H9 (cell line): ENCODE data around the gene PRR14. TPM values are rescaled to one million over a fixed set of nuclear protein-coding genes. Genes with fewer than 3 reads are reported as not detected.

Experiments
- DNase-seq: peaks from one replicate; pipeline ENCODE4 v3.0.0-alpha.2; 2017
- H2AFZ ChIP-seq: one replicate; pipeline ENCODE4 v1.6.1; 2013; ENCODE audit warnings: mild to moderate bottlenecking, low read length, control low read depth, moderate library complexity
- H2AK5ac ChIP-seq: 2 replicates; pipeline ENCODE4 v1.6.1; 2013; ENCODE audit warnings: low read length, control low read depth, mixed read lengths; ENCODE audit not compliant: insufficient read length
- H2BK120ac ChIP-seq: one replicate; pipeline ENCODE4 v1.6.1; 2013; ENCODE audit warnings: low read depth, mild to moderate bottlenecking, low read length, control low read depth, inconsistent platforms; ENCODE audit not compliant: poor library complexity, severe bottlenecking
- H2BK12ac ChIP-seq: 2 replicates; pipeline ENCODE4 v1.6.1; 2013; ENCODE audit warnings: low read length, control low read depth, mixed read lengths, low read depth; ENCODE audit not compliant: insufficient read length
- H2BK15ac ChIP-seq: 2 replicates; pipeline ENCODE4 v1.6.1; 2013; ENCODE audit warnings: low read depth, low read length, control low read depth
- H2BK20ac ChIP-seq: one replicate; pipeline ENCODE4 v1.6.1; 2013; ENCODE audit warnings: low read depth, mild to moderate bottlenecking, low read length, control low read depth, inconsistent platforms; ENCODE audit not compliant: poor library complexity, severe bottlenecking
- H2BK5ac ChIP-seq: 2 replicates; pipeline ENCODE4 v1.6.1; 2013; ENCODE audit warnings: low read length, control low read depth, mixed read lengths; ENCODE audit not compliant: insufficient read length
- H3K14ac ChIP-seq: 2 replicates; pipeline ENCODE4 v1.6.1; 2013; ENCODE audit warnings: low read length, control low read depth; ENCODE audit not compliant: insufficient read depth
- H3K18ac ChIP-seq: 2 replicates; pipeline ENCODE4 v1.6.1; 2013; ENCODE audit warnings: low read depth, mild to moderate bottlenecking, mixed read lengths, low read length, control low read depth; ENCODE audit not compliant: insufficient read length
- H3K23ac ChIP-seq: 2 replicates; pipeline ENCODE4 v1.6.1; 2013; ENCODE audit warnings: low read length, control low read depth, mixed read lengths, low read depth; ENCODE audit not compliant: insufficient read length
- H3K23me2 ChIP-seq: 2 replicates; pipeline ENCODE4 v1.6.1; 2013; ENCODE audit warnings: low read depth, mild to moderate bottlenecking, mixed read lengths, low read length, control low read depth; ENCODE audit not compliant: insufficient read length, poor library complexity, severe bottlenecking
- H3K27ac ChIP-seq: 2 replicates; pipeline ENCODE4 v1.5.1; 2013; ENCODE audit warnings: low read length, control low read depth, mixed read lengths, low read depth; ENCODE audit not compliant: insufficient read length
- H3K27me3 ChIP-seq: 2 replicates; pipeline ENCODE4 v1.6.1; 2013; ENCODE audit warnings: low read length, control low read depth, inconsistent platforms; ENCODE audit not compliant: insufficient read depth
- H3K4ac ChIP-seq: 2 replicates; pipeline ENCODE4 v1.6.1; 2013; ENCODE audit warnings: low read depth, mild to moderate bottlenecking, control low read depth, inconsistent platforms, low read length, moderate library complexity
- H3K4me1 ChIP-seq: 2 replicates; pipeline ENCODE4 v1.6.1; 2013; ENCODE audit warnings: low read length, control low read depth, inconsistent platforms; ENCODE audit not compliant: insufficient read depth
- H3K4me2 ChIP-seq: 2 replicates; pipeline ENCODE4 v1.6.1; 2013; ENCODE audit warnings: low read length, control low read depth, mixed read lengths; ENCODE audit not compliant: insufficient read length, insufficient read depth
- H3K56ac ChIP-seq: 2 replicates; pipeline ENCODE4 v1.6.1; 2013; ENCODE audit warnings: low read depth, mild to moderate bottlenecking, mixed read lengths, low read length, control low read depth; ENCODE audit not compliant: insufficient read length
- H3K79me1 ChIP-seq: 2 replicates; pipeline ENCODE4 v1.6.1; 2013; ENCODE audit warnings: low read depth, mild to moderate bottlenecking, moderate library complexity, low read length, control low read depth, inconsistent platforms; ENCODE audit not compliant: insufficient read depth, poor library complexity, severe bottlenecking
- H3K79me2 ChIP-seq: 2 replicates; pipeline ENCODE4 v1.6.1; 2013; ENCODE audit warnings: low read length, control low read depth, inconsistent platforms; ENCODE audit not compliant: insufficient read depth
- H3K9ac ChIP-seq: 2 replicates; pipeline ENCODE4 v1.6.1; 2013; ENCODE audit warnings: low read length, control low read depth, mixed read lengths; ENCODE audit not compliant: insufficient read length; ENCODE audit errors: extremely low read depth
- H3K9me3 ChIP-seq: one replicate; pipeline ENCODE4 v1.6.1; 2013; ENCODE audit warnings: low read depth, low read length, inconsistent platforms; ENCODE audit not compliant: control insufficient read depth
- H3T11ph ChIP-seq: one replicate; pipeline ENCODE4 v1.6.1; 2013; ENCODE audit warnings: mild to moderate bottlenecking, low read length, control low read depth, inconsistent platforms
- H4K20me1 ChIP-seq: one replicate; pipeline ENCODE4 v1.6.1; 2013; ENCODE audit not compliant: control insufficient read depth, insufficient read length, insufficient read depth
- H4K5ac ChIP-seq: 2 replicates; pipeline ENCODE4 v1.6.1; 2013; ENCODE audit warnings: low read depth, mild to moderate bottlenecking, mixed read lengths, low read length, control low read depth; ENCODE audit not compliant: insufficient read length
- H4K8ac ChIP-seq: replicated peaks from 2 replicates; pipeline ENCODE4 v1.6.1; 2013; ENCODE audit warnings: low read length, control low read depth, mixed read lengths, low read depth; ENCODE audit not compliant: insufficient read length
- H4K91ac ChIP-seq: 2 replicates; pipeline ENCODE4 v1.6.1; 2013; ENCODE audit warnings: low read depth, mild to moderate bottlenecking, moderate library complexity, mixed read lengths, low read length, control low read depth; ENCODE audit not compliant: insufficient read length
- H3K27ac Mint-ChIP-seq, 3 experiments: 2 replicates in 2 of 3; 3 replicates in 1 of 3; pipeline ENCODE4 v1.8.0; 2020 to 2021; ENCODE audit warnings: mixed read lengths in 3 of 3, mild to moderate bottlenecking in 1 of 3, moderate library complexity in 1 of 3
- H3K27me3 Mint-ChIP-seq: 2 replicates; pipeline ENCODE4 v1.8.0; 2021; ENCODE audit warnings: low read depth, mild to moderate bottlenecking, moderate library complexity, mixed read lengths
- H3K36me3 Mint-ChIP-seq, 3 experiments: 2 replicates in 2 of 3; 3 replicates in 1 of 3; pipeline ENCODE4 v1.8.0; 2020 to 2021; ENCODE audit warnings: low read depth in 3 of 3, mixed read lengths in 3 of 3; ENCODE audit not compliant: insufficient read depth in 1 of 3
- H3K4me1 Mint-ChIP-seq, 2 experiments: 2 replicates each; pipeline ENCODE4 v1.8.0; 2020; ENCODE audit warnings: mixed read lengths in 2 of 2
- H3K4me3 Mint-ChIP-seq, 2 experiments: 2 replicates in 1 of 2; 3 replicates in 1 of 2; pipeline ENCODE4 v1.8.0; 2020 to 2021; ENCODE audit warnings: mild to moderate bottlenecking in 2 of 2, mixed read lengths in 2 of 2, moderate library complexity in 1 of 2
- H3K9me3 Mint-ChIP-seq, 2 experiments: 2 replicates in 1 of 2; 3 replicates in 1 of 2; pipeline ENCODE4 v1.8.0; 2020; ENCODE audit warnings: mild to moderate bottlenecking in 2 of 2, mixed read lengths in 2 of 2, moderate library complexity in 1 of 2
- CTCF ChIP-seq: fragments of 200-600 bp; sonication (generic); conservative IDR thresholded peaks from 3 replicates; pipeline ENCODE4 v1.8.0; 2021; ENCODE audit warnings: antibody characterized with exemption, mild to moderate bottlenecking
- WGBS: extraction: QIAGEN DNeasy Blood & Tissue Kit; methylation state at CpG from one replicate; pipeline ENCODE4 v1.1.7; 2013; ENCODE audit warnings: missing lambda C conversion rate, low lambda C conversion rate, mixed read lengths; ENCODE audit not compliant: insufficient read length; ENCODE audit errors: extremely low coverage; 5-methylcytosine and 5-hydroxymethylcytosine counted together
- total RNA-seq: library from RNA; stranded (reverse); gene quantifications from 2 replicates; pipeline ENCODE4 v1.2.1, GENCODE V29; 2021

The PRR14 gene
- total RNA-seq, 1 experiment from 2014 or later, result 11.6 TPM

- H3K27ac Mint-ChIP-seq, result peak overlapping the region; percentile 93 to 98 (median 97)
- H2BK120ac ChIP-seq, result no peak overlapping the region
- H3K14ac ChIP-seq, result peak overlapping the region; percentile 59; the same call in 1 of the 2 replicates
- peak overlapping the region; percentile 69 for H3K9ac ChIP-seq
- H3K79me2 ChIP-seq, result no peaks in the 10 kb centered on the region
- peaks cover 5 to 25% (median 16%) of the 10 kb centered on the region in 3 experiments; a peak in 5 of 7 replicates for H3K36me3 Mint-ChIP-seq
- H3K4me2 ChIP-seq, result peak overlapping the region; percentile 87
- peak; percentile 71 for DNase-seq
- peaks cover 8 to 12% of the 10 kb centered on the region in 2 experiments; a peak in 3 of 4 replicates for H3K4me1 Mint-ChIP-seq
- WGBS, result no CpG with 5 or more reads among the region's 71 CpGs
- H2BK12ac ChIP-seq, result no peak overlapping the region
- H2BK5ac ChIP-seq, result no peak overlapping the region
- H2AK5ac ChIP-seq, result no peak overlapping the region
- no peak overlapping the region for H2BK15ac ChIP-seq
- peaks cover 46% of the 10 kb centered on the region for H3K27me3 Mint-ChIP-seq
- no peak overlapping the region for H3K4ac ChIP-seq
- peak overlapping the region; percentile 72 for H3K18ac ChIP-seq
- H3T11ph ChIP-seq, result no peak overlapping the region
- no peak overlapping the region for H4K8ac ChIP-seq
- peak overlapping the region; percentile 85 to 93 for H3K4me3 Mint-ChIP-seq
- no peak overlapping the region for H2AFZ ChIP-seq
- peaks cover 6% of the 10 kb centered on the region for H3K23me2 ChIP-seq
- H3K79me1 ChIP-seq, result no peaks in the 10 kb centered on the region
- no peak overlapping the region for H2BK20ac ChIP-seq
- H3K4me1 ChIP-seq, result no peaks in the 10 kb centered on the region
- H4K20me1 ChIP-seq, result no peaks in the 10 kb centered on the region
- no peak overlapping the region for H3K56ac ChIP-seq
- H4K5ac ChIP-seq, result no peak overlapping the region
- H3K27me3 ChIP-seq, result peaks cover 7% of the 10 kb centered on the region; the same call in 1 of the 2 replicates
- H3K23ac ChIP-seq, result no peak overlapping the region
- H4K91ac ChIP-seq, result no peak overlapping the region
- H3K27ac ChIP-seq, result no peak overlapping the region
- TF ChIP-seq CTCF, result peak; percentile 82
- H3K9me3 ChIP-seq, result no peaks in the 10 kb centered on the region
- H3K9me3 Mint-ChIP-seq, result no peaks in the 10 kb centered on the region
These were observed 604 bp downstream of the PRR14 start for GRCh38 chr16:30651124-30652004.
